Nephron (organoid): ENCODE results near the gene GNPTG.

Experiments used
- H3K27ac Mint-ChIP-seq, 3 experiments: 2 replicates each; pipeline ENCODE4 v1.8.0; 2020; ENCODE audit warnings: mixed read lengths in 3 of 3, mild to moderate bottlenecking in 2 of 3, moderate library complexity in 1 of 3
- H3K27me3 Mint-ChIP-seq: 2 replicates; pipeline ENCODE4 v1.8.0; 2021; ENCODE audit warnings: low read depth, mild to moderate bottlenecking, moderate library complexity, mixed read lengths
- H3K36me3 Mint-ChIP-seq: 2 replicates; pipeline ENCODE4 v1.8.0; 2020; ENCODE audit warnings: low read depth, mixed read lengths
- H3K4me1 Mint-ChIP-seq: 2 replicates; pipeline ENCODE4 v1.8.0; 2020; ENCODE audit warnings: mixed read lengths
- H3K4me3 Mint-ChIP-seq, 3 experiments: 2 replicates each; pipeline ENCODE4 v1.8.0; 2020; ENCODE audit warnings: mild to moderate bottlenecking in 3 of 3, mixed read lengths in 3 of 3, moderate library complexity in 2 of 3
- H3K9me3 Mint-ChIP-seq: 2 replicates; pipeline ENCODE4 v1.8.0; 2020; ENCODE audit warnings: mixed read lengths
- CTCF ChIP-seq, 3 experiments: fragments of 200-600 bp; sonication (generic); IDR thresholded peaks; one replicate each; pipeline ENCODE4 v1.5.0; 2021; ENCODE audit warnings: antibody characterized with exemption in 3 of 3; ENCODE audit not compliant: unreplicated experiment in 3 of 3

GNPTG gene

GRCh38 chr16:1317479-1318267 lies 34.1 kb upstream of the GNPTG start:
- peaks cover 6% of the 10 kb centered on the region for H3K4me1 Mint-ChIP-seq
- H3K27me3 Mint-ChIP-seq, result no peaks in the 10 kb centered on the region
- H3K36me3 Mint-ChIP-seq, result peaks cover 52% of the 10 kb centered on the region
- H3K4me3 Mint-ChIP-seq, result no peak overlapping the region
- no peak for TF ChIP-seq CTCF (IDR thresholded peaks at IDR 0.05; ENCODE audit: unreplicated experiment in 3 of 3)
- H3K27ac Mint-ChIP-seq, result no peak overlapping the region
- no peaks in the 10 kb centered on the region for H3K9me3 Mint-ChIP-seq

- Mint-ChIP-seq H3K36me3 (peaks cover 51% of the 10 kb centered on the region), H3K4me3 (no peak overlapping the region), H3K27ac (no peak overlapping the region), H3K9me3 (no peaks in the 10 kb centered on the region), H3K27me3 (no peaks in the 10 kb centered on the region), H3K4me1 (peaks cover under 1% of the 10 kb centered on the region)
- TF ChIP-seq CTCF (IDR thresholded peaks at IDR 0.05; ENCODE audit: unreplicated experiment in 3 of 3), result no peak
Measured at GRCh38 chr16:1318268-1318545, 33.5 kb upstream of the GNPTG start.

- Mint-ChIP-seq H3K9me3 (no peaks in the 10 kb centered on the region), H3K27ac (no peak overlapping the region), H3K4me1 (no peaks in the 10 kb centered on the region), H3K36me3 (peaks cover 56% of the 10 kb centered on the region), H3K4me3 (no peak overlapping the region), H3K27me3 (no peaks in the 10 kb centered on the region)
- TF ChIP-seq CTCF (IDR thresholded peaks at IDR 0.05; ENCODE audit: unreplicated experiment in 3 of 3), result no peak
Measured at GRCh38 chr16:1319041-1319440, 32.7 kb upstream of the GNPTG start.

GRCh38 chr16:1320097-1320496 lies 31.6 kb upstream of the GNPTG start:
- no peak for TF ChIP-seq CTCF (IDR thresholded peaks at IDR 0.05; ENCODE audit: unreplicated experiment in 3 of 3)
- Mint-ChIP-seq H3K27me3 (no peaks in the 10 kb centered on the region), H3K9me3 (no peaks in the 10 kb centered on the region), H3K36me3 (peaks cover 60% of the 10 kb centered on the region), H3K4me3 (no peak overlapping the region), H3K27ac (no peak overlapping the region), H3K4me1 (no peaks in the 10 kb centered on the region)

GRCh38 chr16:1320658-1321240 lies 31.0 kb upstream of the GNPTG start:
- Mint-ChIP-seq H3K4me1 (no peaks in the 10 kb centered on the region), H3K4me3 (no peak overlapping the region), H3K27me3 (no peaks in the 10 kb centered on the region), H3K27ac (no peak overlapping the region), H3K9me3 (no peaks in the 10 kb centered on the region), H3K36me3 (peaks cover 57% of the 10 kb centered on the region)
- TF ChIP-seq CTCF (IDR thresholded peaks at IDR 0.05; ENCODE audit: unreplicated experiment in 3 of 3), result no peak

- H3K27me3 Mint-ChIP-seq, result no peaks in the 10 kb centered on the region
- no peak overlapping the region for H3K4me3 Mint-ChIP-seq
- peaks cover 46% of the 10 kb centered on the region for H3K36me3 Mint-ChIP-seq
- H3K4me1 Mint-ChIP-seq, result no peaks in the 10 kb centered on the region
- TF ChIP-seq CTCF (IDR thresholded peaks at IDR 0.05; ENCODE audit: unreplicated experiment in 3 of 3), result no peak
- H3K27ac Mint-ChIP-seq, result no peak overlapping the region
- H3K9me3 Mint-ChIP-seq, result no peaks in the 10 kb centered on the region
Measured at GRCh38 chr16:1322407-1322806, 29.3 kb upstream of the GNPTG start.
